ENCODE data around the gene HIVEP3. TPM values are rescaled to one million over a fixed set of nuclear protein-coding genes. Genes with fewer than 3 reads are reported as not detected.
A peak's percentile ranks its signal among the peaks of the same experiment; 100 is the strongest.

Gene HIVEP3
- total RNA-seq, 1 donor from 2014 or later: 0.85 TPM

GRCh38 chr1:41609166-41609883, 309.4 kb downstream of the HIVEP3 start:
- DNase-seq: no peak

GRCh38 chr1:41608211-41608610, 310.5 kb downstream of the HIVEP3 start:
- DNase-seq: no peak

- no peak for DNase-seq
These were observed 310.9 kb downstream of the HIVEP3 start for GRCh38 chr1:41607808-41608207.

- peak; percentile 25 for DNase-seq
These were observed 318.8 kb downstream of the HIVEP3 start for GRCh38 chr1:41599912-41600311.

GRCh38 chr1:41598325-41598724, 320.4 kb downstream of the HIVEP3 start:
- DNase-seq: no peak

- no peak for DNase-seq
These were observed 326.1 kb downstream of the HIVEP3 start for GRCh38 chr1:41592451-41593125.

- no peak for DNase-seq
These were observed 326.8 kb downstream of the HIVEP3 start for GRCh38 chr1:41591891-41592290.

- no peak for DNase-seq
These were observed 328.4 kb downstream of the HIVEP3 start for GRCh38 chr1:41590331-41590730.

- DNase-seq: no peak
These were observed 329.3 kb downstream of the HIVEP3 start for GRCh38 chr1:41589395-41589794.

GRCh38 chr1:41588334-41588875, 330.3 kb downstream of the HIVEP3 start:
- DNase-seq: no peak

GRCh38 chr1:41587791-41588190, 330.9 kb downstream of the HIVEP3 start:
- DNase-seq: no peak

GRCh38 chr1:41586230-41586629, 332.5 kb downstream of the HIVEP3 start:
- DNase-seq: no peak

- no peak for DNase-seq
These were observed 334.8 kb downstream of the HIVEP3 start for GRCh38 chr1:41583658-41584547.

- no peak for DNase-seq
These were observed 335.7 kb downstream of the HIVEP3 start for GRCh38 chr1:41582851-41583657.

- DNase-seq: no peak
These were observed 336.4 kb downstream of the HIVEP3 start for GRCh38 chr1:41582351-41582750.

- no peak for DNase-seq
These were observed 336.8 kb downstream of the HIVEP3 start for GRCh38 chr1:41582004-41582325.

GRCh38 chr1:41581216-41582003, 337.3 kb downstream of the HIVEP3 start:
- no peak for DNase-seq

GRCh38 chr1:41580520-41581172, 338.1 kb downstream of the HIVEP3 start:
- no peak for DNase-seq

- no peak for DNase-seq
These were observed 338.7 kb downstream of the HIVEP3 start for GRCh38 chr1:41580021-41580420.

- peak; percentile 52 for DNase-seq
These were observed 339.9 kb downstream of the HIVEP3 start for GRCh38 chr1:41578712-41579335.

All from dermis blood vessel endothelial cell (primary cell).